GM18517 (cell line): ENCODE data around the gene TMEM154.

Source experiments
- ATAC-seq: cut with Tn5 transposase; IDR thresholded peaks from one replicate; pipeline ENCODE4 v1.9.1; 2021; ENCODE audit warnings: mild to moderate bottlenecking, moderate library complexity; ENCODE audit not compliant: unreplicated experiment

Gene TMEM154

DNA sequence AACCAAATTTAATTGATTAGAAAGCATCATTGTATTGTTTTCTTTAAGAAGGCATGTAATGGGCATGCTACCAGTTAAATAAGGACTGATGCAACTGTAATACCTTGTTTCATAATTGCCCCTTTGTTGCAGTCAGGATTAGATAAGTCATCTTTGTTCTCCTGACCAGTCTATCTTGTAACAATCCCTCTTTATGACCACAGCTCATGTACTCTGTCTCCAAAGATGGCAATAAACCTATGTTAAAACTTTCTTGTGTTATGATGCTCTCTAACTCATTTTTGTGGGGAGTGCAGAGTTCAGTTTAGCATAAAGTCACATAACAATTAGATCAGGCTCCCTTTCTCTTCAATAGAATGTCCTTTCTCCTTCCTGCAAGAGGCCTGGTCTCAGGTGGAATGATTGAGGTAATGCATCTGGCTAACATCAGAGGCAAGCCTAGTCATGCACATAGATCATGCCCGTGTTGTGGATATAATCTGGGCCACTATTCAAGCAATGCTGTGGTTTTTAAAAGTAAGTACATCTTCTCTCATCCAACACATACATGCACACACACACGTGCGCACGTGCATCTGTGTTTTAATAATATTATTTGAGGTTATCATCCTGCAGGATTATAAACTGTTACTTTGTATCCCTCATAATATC is 45.6 kb downstream of the TMEM154 start:
- no peak for ATAC-seq

GRCh38 chr4:152633118-152633517 is 46.7 kb downstream of the TMEM154 start:
- ATAC-seq = no peak

GRCh38 chr4:152630324-152630723 is 49.5 kb downstream of the TMEM154 start:
- ATAC-seq = no peak

- no peak for ATAC-seq
These were observed 49.9 kb downstream of the TMEM154 start for GRCh38 chr4:152629908-152630307.

DNA sequence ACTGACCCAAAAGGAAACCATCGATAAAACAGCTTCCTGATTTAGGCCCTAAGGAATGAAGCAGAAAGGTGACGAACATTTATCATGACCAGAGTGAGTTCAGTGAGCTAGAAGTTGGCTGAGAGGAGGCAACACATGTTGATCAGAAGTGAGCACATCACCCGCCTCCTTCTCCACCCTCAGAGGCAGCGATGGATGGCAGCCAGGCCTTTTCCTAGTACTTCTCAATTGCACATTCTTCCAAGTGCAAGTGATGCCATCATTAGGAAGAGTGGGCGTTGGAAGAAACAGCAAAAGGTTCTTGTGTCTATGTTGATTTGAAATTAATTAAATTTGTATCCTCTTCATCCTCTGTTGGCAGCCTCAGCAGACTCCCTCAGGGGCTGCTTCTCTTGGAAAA is 51.7 kb downstream of the TMEM154 start:
- no peak for ATAC-seq

DNA sequence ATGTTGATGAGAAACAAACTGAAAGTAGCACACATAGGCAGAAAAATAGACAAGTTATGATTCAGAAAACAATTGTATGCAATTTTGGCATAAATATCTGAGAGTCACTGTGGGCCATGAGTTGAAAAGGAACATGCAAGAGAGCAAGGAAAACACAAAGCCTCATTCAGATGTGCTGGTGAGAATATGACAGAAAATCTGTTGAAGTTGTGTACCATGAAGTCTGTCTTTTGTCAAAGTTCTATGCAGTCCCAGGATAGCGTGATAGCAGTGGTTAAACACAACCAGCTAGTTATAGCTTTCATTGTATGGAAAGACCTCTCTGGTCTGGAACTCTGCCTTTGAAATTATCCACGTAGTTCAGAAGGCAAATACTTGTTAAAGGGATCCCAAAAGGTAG is 53.0 kb downstream of the TMEM154 start:
- ATAC-seq = no peak

DNA sequence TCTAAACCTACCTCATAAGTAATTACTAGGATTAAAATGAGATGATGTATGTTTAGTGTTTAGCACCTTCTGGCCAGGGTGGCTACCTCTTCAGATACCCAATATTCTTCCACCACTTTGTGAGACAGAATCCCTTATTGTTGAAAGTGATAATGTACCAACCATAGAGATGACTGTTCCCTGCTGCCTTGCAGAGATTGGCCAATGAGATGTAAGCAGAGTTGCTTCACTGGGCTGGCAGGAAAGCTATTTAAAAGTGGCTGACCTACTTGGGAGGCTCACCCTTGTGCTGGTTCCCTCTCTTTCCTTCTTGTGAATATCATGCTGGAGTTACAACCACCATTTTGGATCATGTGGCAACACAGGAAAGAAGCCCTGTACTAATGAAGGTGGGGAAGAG is 58.9 kb downstream of the TMEM154 start:
- no peak for ATAC-seq

DNA sequence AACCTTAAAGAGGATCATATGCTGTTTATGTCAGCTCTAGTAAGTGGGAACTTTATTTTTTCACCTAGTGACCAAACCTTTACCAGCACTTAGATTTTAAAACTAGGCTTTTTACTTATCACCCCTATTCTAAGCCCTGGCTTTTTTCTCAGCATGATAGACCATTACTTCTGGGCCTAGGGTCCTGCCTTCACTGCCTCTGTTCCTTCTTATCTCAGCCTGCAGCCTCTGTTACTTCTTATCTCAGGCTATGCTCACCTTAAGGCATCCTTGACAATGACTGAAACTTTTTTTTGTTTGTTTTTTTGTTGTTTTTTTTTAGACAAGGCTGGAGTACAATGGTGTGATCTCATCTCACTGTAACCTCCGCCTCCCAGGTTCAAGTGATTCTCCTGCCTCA is 59.6 kb downstream of the TMEM154 start:
- no peak for ATAC-seq

GRCh38 chr4:152619556-152619955 is 60.2 kb downstream of the TMEM154 start:
- no peak for ATAC-seq

DNA sequence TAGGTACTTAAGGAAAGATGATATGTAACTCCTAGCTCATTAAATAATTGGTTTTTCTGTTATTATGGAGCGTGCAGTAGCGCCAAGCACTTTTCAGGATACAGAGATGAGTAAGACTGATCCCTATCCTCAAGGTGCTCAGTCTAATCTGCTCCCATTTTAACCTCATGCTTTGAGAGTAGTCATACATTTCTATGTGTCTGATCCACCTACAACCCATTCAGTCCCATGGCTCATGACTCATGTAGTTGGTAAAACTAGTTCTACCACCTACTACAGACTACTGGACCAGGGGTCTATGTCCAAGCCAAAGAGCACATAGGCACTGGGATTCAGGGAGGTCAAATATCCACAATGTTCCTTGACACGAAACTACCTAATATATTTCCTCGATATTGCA is 60.8 kb downstream of the TMEM154 start:
- ATAC-seq = no peak

DNA sequence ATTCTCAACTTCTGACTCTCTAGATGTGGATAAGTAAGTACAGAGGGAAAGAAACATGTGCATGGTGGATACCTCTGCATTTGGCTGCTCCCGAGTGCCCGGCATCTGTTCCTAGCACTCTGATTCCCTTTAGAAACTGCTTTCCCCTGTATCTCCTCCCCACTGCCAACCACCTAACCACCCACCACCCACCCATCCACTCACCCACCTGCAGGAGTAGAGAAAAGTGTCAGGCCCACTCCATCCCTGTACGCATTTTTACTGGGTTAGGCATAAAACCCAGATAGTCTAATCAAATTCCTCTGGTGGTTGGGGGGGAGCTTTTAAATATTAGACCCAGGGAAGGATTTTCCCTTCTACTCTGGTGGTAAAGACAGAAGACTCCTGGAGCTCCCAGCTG is 63.0 kb downstream of the TMEM154 start:
- ATAC-seq = no peak

GRCh38 chr4:152613841-152614721 is 65.7 kb downstream of the TMEM154 start:
- ATAC-seq = no peak

GRCh38 chr4:152613351-152613750 is 66.4 kb downstream of the TMEM154 start:
- ATAC-seq = no peak

GRCh38 chr4:152610131-152610530 is 69.7 kb downstream of the TMEM154 start:
- no peak for ATAC-seq

- ATAC-seq = no peak
These were observed 70.3 kb downstream of the TMEM154 start for GRCh38 chr4:152609481-152609880.

DNA sequence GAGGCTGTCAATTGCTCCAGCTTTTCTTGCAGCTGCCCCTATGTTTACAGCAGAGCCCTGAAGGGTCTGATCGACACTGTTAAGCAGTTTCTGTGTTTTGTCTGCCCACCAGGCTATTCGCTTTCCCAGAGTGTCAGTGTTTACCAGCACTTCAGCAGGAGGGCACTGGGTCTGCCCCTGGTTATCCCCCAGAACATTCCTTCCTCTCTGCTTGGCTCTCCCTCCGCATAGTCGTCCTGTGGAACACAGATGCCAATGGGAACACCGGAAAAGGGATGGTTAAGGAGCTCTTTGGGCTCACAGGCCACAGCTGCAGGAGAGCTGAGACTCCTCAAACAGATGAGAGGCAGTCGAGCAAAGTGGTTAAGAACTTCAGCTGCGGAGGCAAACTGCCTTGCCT is 72.6 kb downstream of the TMEM154 start:
- no peak for ATAC-seq

DNA sequence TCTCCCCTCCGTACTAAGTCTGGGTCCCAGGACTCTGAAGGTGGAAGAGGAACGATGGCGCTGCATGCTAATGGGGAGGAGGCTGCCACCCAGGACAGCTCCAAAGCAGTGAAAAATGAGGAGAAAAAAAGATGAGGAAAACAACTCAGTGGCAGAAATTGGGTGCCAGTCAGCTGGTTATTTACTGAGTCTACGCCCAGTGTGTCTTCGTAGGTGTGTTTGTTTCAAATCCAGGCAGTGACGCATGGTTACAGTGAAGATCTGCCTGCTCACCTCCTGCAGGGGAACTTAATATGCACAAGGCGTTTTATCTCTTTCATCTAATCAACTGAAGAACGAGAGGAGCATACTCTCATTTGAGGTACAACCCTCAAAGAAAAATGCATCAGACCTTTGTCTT is 73.0 kb downstream of the TMEM154 start:
- ATAC-seq = no peak

GRCh38 chr4:152605641-152606335 is 74.0 kb downstream of the TMEM154 start:
- no peak for ATAC-seq

GRCh38 chr4:152605031-152605430 is 74.8 kb downstream of the TMEM154 start:
- ATAC-seq = no peak

GRCh38 chr4:152601156-152601555 is 78.6 kb downstream of the TMEM154 start:
- ATAC-seq = no peak

GRCh38 chr4:152599636-152600035 is 80.2 kb downstream of the TMEM154 start:
- ATAC-seq = no peak

GRCh38 chr4:152599095-152599494 is 80.7 kb downstream of the TMEM154 start:
- ATAC-seq = no peak
